Progenitor cell of endocrine pancreas (in vitro differentiated cells): Measurements from ENCODE around the gene THBS3. TPM values are rescaled to one million over a fixed set of nuclear protein-coding genes. Genes with fewer than 3 reads are reported as not detected.
"Not testable (repeated sequence)": the region's sequence is repeated elsewhere in the genome, so short reads cannot be mapped to it uniquely, and the experiment has no call there.

Experiments
- DNase-seq: peaks from one replicate; pipeline ENCODE4 v3.0.0; 2021; ENCODE audit warnings: low spot score; ENCODE audit not compliant: unreplicated experiment
- H3K27ac Mint-ChIP-seq: 2 replicates; pipeline ENCODE4 v1.8.0; 2021; ENCODE audit warnings: mild to moderate bottlenecking, moderate library complexity, mixed read lengths
- H3K27me3 Mint-ChIP-seq: 2 replicates; pipeline ENCODE4 v1.8.0; 2021; ENCODE audit warnings: mixed read lengths
- H3K36me3 Mint-ChIP-seq: 2 replicates; pipeline ENCODE4 v1.8.0; 2022; ENCODE audit warnings: mixed read lengths; ENCODE audit not compliant: insufficient read depth
- H3K4me1 Mint-ChIP-seq: 2 replicates; pipeline ENCODE4 v1.8.0; 2021; ENCODE audit warnings: low read depth, mixed read lengths
- H3K4me3 Mint-ChIP-seq: 2 replicates; pipeline ENCODE4 v1.8.0; 2021; ENCODE audit warnings: low read depth, mild to moderate bottlenecking, moderate library complexity, mixed read lengths
- H3K9me3 Mint-ChIP-seq: 2 replicates; pipeline ENCODE4 v1.8.0; 2021; ENCODE audit warnings: low read depth, mixed read lengths
- CTCF ChIP-seq: fragments of 200-600 bp; sonication (generic); IDR thresholded peaks from one replicate; pipeline ENCODE4 v1.5.0; 2021; ENCODE audit warnings: antibody characterized with exemption, mild to moderate bottlenecking; ENCODE audit not compliant: unreplicated experiment
- total RNA-seq: library from RNA; stranded (reverse); gene quantifications from 2 replicates; pipeline ENCODE4 v1.2.1, GENCODE V29; 2021

The THBS3 gene
- total RNA-seq, 1 donor from 2014 or later = 46.0 TPM

- no peak for TF ChIP-seq CTCF
- peak overlapping the region; percentile 90 for H3K4me3 Mint-ChIP-seq
- no peaks in the 10 kb centered on the region for H3K27me3 Mint-ChIP-seq
- peaks cover 8% of the 10 kb centered on the region for H3K36me3 Mint-ChIP-seq
- H3K27ac Mint-ChIP-seq = peak overlapping the region; percentile 85
- peaks cover 27% of the 10 kb centered on the region for H3K4me1 Mint-ChIP-seq
- H3K9me3 Mint-ChIP-seq = no peaks in the 10 kb centered on the region
- DNase-seq = no peak
Observed at GRCh38 chr1:155242805-155243358, 35.2 kb upstream of the THBS3 start.

GRCh38 chr1:155241841-155242264 is 34.2 kb upstream of the THBS3 start:
- H3K36me3 Mint-ChIP-seq = peaks cover 6% of the 10 kb centered on the region
- no peak for DNase-seq
- no peak for TF ChIP-seq CTCF
- H3K4me1 Mint-ChIP-seq = peaks cover 27% of the 10 kb centered on the region
- H3K4me3 Mint-ChIP-seq = no peak overlapping the region
- no peaks in the 10 kb centered on the region for H3K9me3 Mint-ChIP-seq
- no peaks in the 10 kb centered on the region for H3K27me3 Mint-ChIP-seq
- peak overlapping the region; percentile 37 for H3K27ac Mint-ChIP-seq

GRCh38 chr1:155241069-155241679 is 33.5 kb upstream of the THBS3 start:
- H3K9me3 Mint-ChIP-seq = no peaks in the 10 kb centered on the region
- DNase-seq = no peak
- peaks cover 6% of the 10 kb centered on the region for H3K36me3 Mint-ChIP-seq
- peak overlapping the region; percentile 74 for H3K4me3 Mint-ChIP-seq
- TF ChIP-seq CTCF = no peak
- peaks cover 27% of the 10 kb centered on the region for H3K4me1 Mint-ChIP-seq
- H3K27me3 Mint-ChIP-seq = no peaks in the 10 kb centered on the region
- H3K27ac Mint-ChIP-seq = peak overlapping the region; percentile 84

- H3K4me3 Mint-ChIP-seq = no peak overlapping the region
- no peaks in the 10 kb centered on the region for H3K27me3 Mint-ChIP-seq
- DNase-seq = no peak
- H3K4me1 Mint-ChIP-seq = peaks cover 8% of the 10 kb centered on the region
- no peaks in the 10 kb centered on the region for H3K9me3 Mint-ChIP-seq
- TF ChIP-seq CTCF = no peak
- H3K36me3 Mint-ChIP-seq = peaks cover 5% of the 10 kb centered on the region
- no peak overlapping the region for H3K27ac Mint-ChIP-seq
Observed at GRCh38 chr1:155236451-155236850, 28.8 kb upstream of the THBS3 start.

- not testable (repeated sequence) for H3K27ac Mint-ChIP-seq, H3K27me3 Mint-ChIP-seq, H3K4me3 Mint-ChIP-seq, H3K9me3 Mint-ChIP-seq, H3K4me1 Mint-ChIP-seq, H3K36me3 Mint-ChIP-seq, DNase-seq
Observed at GRCh38 chr1:155235375-155235774, 27.7 kb upstream of the THBS3 start.

GRCh38 chr1:155233502-155233901 is 25.8 kb upstream of the THBS3 start:
- H3K4me3 Mint-ChIP-seq, H3K4me1 Mint-ChIP-seq, H3K27me3 Mint-ChIP-seq, DNase-seq, H3K36me3 Mint-ChIP-seq, H3K27ac Mint-ChIP-seq, H3K9me3 Mint-ChIP-seq: not testable (repeated sequence)

GRCh38 chr1:155232001-155232978 is 24.6 kb upstream of the THBS3 start:
- not testable (repeated sequence) for H3K27ac Mint-ChIP-seq, H3K9me3 Mint-ChIP-seq

GRCh38 chr1:155231302-155231701 is 23.6 kb upstream of the THBS3 start:
- H3K27me3 Mint-ChIP-seq, H3K9me3 Mint-ChIP-seq, H3K36me3 Mint-ChIP-seq, H3K27ac Mint-ChIP-seq, DNase-seq, H3K4me3 Mint-ChIP-seq: not testable (repeated sequence)
- peaks cover 10% of the 10 kb centered on the region for H3K4me1 Mint-ChIP-seq

More at GRCh38 chr1:155232001-155232978, 24.6 kb upstream of the THBS3 start:
- H3K4me3 Mint-ChIP-seq, H3K36me3 Mint-ChIP-seq, H3K27me3 Mint-ChIP-seq, H3K4me1 Mint-ChIP-seq, DNase-seq: not testable (repeated sequence)
